Melanocyte of skin (primary cell): Measurements from ENCODE around the gene GSTM2. TPM values are rescaled to one million over a fixed set of nuclear protein-coding genes. Genes with fewer than 3 reads are reported as not detected.

Source experiments
- total RNA-seq, 2 donors: library from RNA; depleted of rRNA; stranded (reverse); fragments of >200 nt; gene quantifications; 2 replicates each; pipeline ENCODE4 v1.2.3, GENCODE V29; 2012

The GSTM2 gene
- 10 to 100 TPM; 14.0 to 17.9 TPM for total RNA-seq

GRCh38 chr1:109667452-109668122 is at the start of gene GSTM2:
TSS of gene GSTM2 (plus strand) at chr1:109668057. CDS start at chr1:109668116, 59 bp downstream.

GRCh38 chr1:109619576-109620400 is 48.1 kb upstream of the GSTM2 start, which contains the start of the genes AMPD2 and GNAT2:
TSS of gene AMPD2 (plus strand) at chr1:109619837. CDS start at chr1:109621176, 1,339 bp downstream.
TSS of gene GNAT2 (minus strand) at chr1:109619616. CDS start at chr1:109612870, 6,746 bp downstream.

GRCh38 chr1:109655615-109656519 is 12.0 kb upstream of the GSTM2 start, which contains the start of gene GSTM4:
TSS of gene GSTM4 (plus strand) at chr1:109656099. CDS start at chr1:109656390, 291 bp downstream.

GRCh38 chr1:109687641-109688499 is 20.0 kb downstream of the GSTM2 start, which contains the start of gene GSTM1:
TSS of gene GSTM1 (plus strand) at chr1:109687817. CDS start at chr1:109687874, 57 bp downstream.

GRCh38 chr1:109711593-109712320 is 43.9 kb downstream of the GSTM2 start, which contains the start of gene GSTM5:
TSS of gene GSTM5 (plus strand) at chr1:109712251. CDS start at chr1:109712313, 62 bp downstream.

Other genes with a start within 250 kb of the GSTM2 start
- gene PSMA5, start 241.6 kb upstream of the GSTM2 start, total RNA-seq, result 10 to 100 TPM; 58.8 to 86.9 TPM
- gene SYPL2, start 201.5 kb upstream of the GSTM2 start, total RNA-seq, result under 1 TPM; 0.33 to 0.34 TPM
- 1 to 10 TPM; 2.1 to 3.7 TPM for gene ATXN7L2, start 184.2 kb upstream of the GSTM2 start, total RNA-seq
- gene CYB561D1, start 174.0 kb upstream of the GSTM2 start, total RNA-seq, result 1 to 10 TPM; 3.3 to 6.9 TPM
- under 1 TPM; 0.33 to 0.69 TPM for gene AMIGO1, start 158.3 kb upstream of the GSTM2 start, total RNA-seq
- under 1 TPM in 1 of 2 donors, not detected in 1; 0.34 TPM for gene GPR61, start 128.2 kb upstream of the GSTM2 start, total RNA-seq
- 10 to 100 TPM in 1 of 2 donors, 1 to 10 TPM in 1; 8.3 to 13.3 TPM for gene GNAI3, start 119.4 kb upstream of the GSTM2 start, total RNA-seq
- gene GNAT2, start 48.4 kb upstream of the GSTM2 start, total RNA-seq, result under 1 TPM in 1 of 2 donors, not detected in 1; 0.33 TPM
- gene AMPD2, start 48.2 kb upstream of the GSTM2 start, total RNA-seq, result 10 to 100 TPM; 30.3 to 46.3 TPM
- gene GSTM4, start 12.0 kb upstream of the GSTM2 start, total RNA-seq, result 10 to 100 TPM; 24.4 to 25.6 TPM
- 10 to 100 TPM; 11.4 to 45.6 TPM for gene GSTM1, start 19.8 kb downstream of the GSTM2 start, total RNA-seq
- gene GSTM5, start 44.2 kb downstream of the GSTM2 start, total RNA-seq, result under 1 TPM in 1 of 2 donors, not detected in 1; 0.33 TPM
- gene GSTM3, start 73.0 kb downstream of the GSTM2 start, total RNA-seq, result 100 to 1,000 TPM in 1 of 2 donors, 10 to 100 TPM in 1; 52.3 to 108 TPM
- gene EPS8L3, start 95.9 kb downstream of the GSTM2 start, total RNA-seq, result not detected
- gene CSF1, start 242.8 kb downstream of the GSTM2 start, total RNA-seq, result 10 to 100 TPM; 14.5 to 17.6 TPM